Fibroblast of skin of right quadriceps (primary cell): ENCODE measurements around the gene OR2A7.
"Not testable (repeated sequence)": the region's sequence is repeated elsewhere in the genome, so short reads cannot be mapped to it uniquely, and the experiment has no call there.

Experiments used
- DNase-seq: peaks from one replicate; pipeline ENCODE4 v3.0.0-alpha.2; 2013

Gene OR2A7

GRCh38 chr7:144264692-144265091 lies at the start of gene OR2A7:
Gene OR2A7, minus strand, starts transcription at chr7:144264792. Its CDS starts 5,164 bp downstream, at chr7:144259628.
- not testable (repeated sequence) for DNase-seq

GRCh38 chr7:144311872-144312469 lies 47.4 kb upstream of the OR2A7 start, which contains the start of gene OR2A1:
Gene OR2A1, plus strand, starts transcription at chr7:144312419. Its CDS starts 5,706 bp downstream, at chr7:144318125.
- DNase-seq = not testable (repeated sequence)

GRCh38 chr7:144311218-144311617 lies 46.6 kb upstream of the OR2A7 start:
- DNase-seq = not testable (repeated sequence)

GRCh38 chr7:144309702-144310101 lies 45.1 kb upstream of the OR2A7 start:
- not testable (repeated sequence) for DNase-seq

GRCh38 chr7:144305156-144305555 lies 40.6 kb upstream of the OR2A7 start:
- not testable (repeated sequence) for DNase-seq

GRCh38 chr7:144303607-144304006 lies 39.0 kb upstream of the OR2A7 start:
- not testable (repeated sequence) for DNase-seq

GRCh38 chr7:144302578-144303303 lies 38.1 kb upstream of the OR2A7 start:
- not testable (repeated sequence) for DNase-seq

GRCh38 chr7:144293794-144294499 lies 29.4 kb upstream of the OR2A7 start:
- not testable (repeated sequence) for DNase-seq

GRCh38 chr7:144292384-144293161 lies 28.0 kb upstream of the OR2A7 start:
- not testable (repeated sequence) for DNase-seq

GRCh38 chr7:144291607-144292006 lies 27.0 kb upstream of the OR2A7 start:
- DNase-seq = not testable (repeated sequence)

- DNase-seq = not testable (repeated sequence)
Measured at GRCh38 chr7:144287171-144287784, 22.7 kb upstream of the OR2A7 start.

- not testable (repeated sequence) for DNase-seq
Measured at GRCh38 chr7:144283716-144284115, 19.1 kb upstream of the OR2A7 start.

GRCh38 chr7:144282490-144282889 lies 17.9 kb upstream of the OR2A7 start:
- not testable (repeated sequence) for DNase-seq

- not testable (repeated sequence) for DNase-seq
Measured at GRCh38 chr7:144281981-144282380, 17.4 kb upstream of the OR2A7 start.

- DNase-seq = not testable (repeated sequence)
Measured at GRCh38 chr7:144280010-144280409, 15.4 kb upstream of the OR2A7 start.

- DNase-seq = not testable (repeated sequence)
Measured at GRCh38 chr7:144275281-144275680, 10.7 kb upstream of the OR2A7 start.

- DNase-seq = not testable (repeated sequence)
Measured at GRCh38 chr7:144269188-144269587, 4.6 kb upstream of the OR2A7 start, which contains the start of gene CTAGE8. Gene CTAGE8, minus strand, starts transcription at chr7:144269288. Its CDS starts 38 bp downstream, at chr7:144269250.

- DNase-seq = not testable (repeated sequence)
Measured at GRCh38 chr7:144262128-144262527, 2.5 kb downstream of the OR2A7 start.

GRCh38 chr7:144259067-144259466 lies 5.5 kb downstream of the OR2A7 start:
- not testable (repeated sequence) for DNase-seq

GRCh38 chr7:144256112-144256511 lies 8.5 kb downstream of the OR2A7 start:
- peak; percentile 3 for DNase-seq

- no peak for DNase-seq
Measured at GRCh38 chr7:144255471-144255897, 9.1 kb downstream of the OR2A7 start.

- not testable (repeated sequence) for DNase-seq
Measured at GRCh38 chr7:144252307-144252706, 12.3 kb downstream of the OR2A7 start.
